ENCODE results near the gene INCENP. TPM values are rescaled to one million over a fixed set of nuclear protein-coding genes. Genes with fewer than 3 reads are reported as not detected.

INCENP gene
- total RNA-seq, 2 donors from 2014 or later: 8.8 to 13.0 TPM

- Histone ChIP-seq H3K36me3 (no peaks in the 10 kb centered on the region), H3K9me3 (no peaks in the 10 kb centered on the region), H3K27ac (no peak overlapping the region), H3K27me3 (replicated peaks; ENCODE audit: insufficient read depth) (no peaks in the 10 kb centered on the region), H3K4me3 (no peak overlapping the region), H3K4me1 (ENCODE audit: control insufficient read depth in 1 of 2, low read depth in 2 of 2) (no peaks in the 10 kb centered on the region)
- no peak for DNase-seq (ENCODE audit: low spot score)
- ATAC-seq (ENCODE audit: insufficient number of reproducible peaks, low FRiP score, low read depth): no peak
- no peak for TF ChIP-seq CTCF (IDR thresholded peaks at IDR 0.05)
Measured at GRCh38 chr11:62087694-62088093, 36.1 kb upstream of the INCENP start.

DNA sequence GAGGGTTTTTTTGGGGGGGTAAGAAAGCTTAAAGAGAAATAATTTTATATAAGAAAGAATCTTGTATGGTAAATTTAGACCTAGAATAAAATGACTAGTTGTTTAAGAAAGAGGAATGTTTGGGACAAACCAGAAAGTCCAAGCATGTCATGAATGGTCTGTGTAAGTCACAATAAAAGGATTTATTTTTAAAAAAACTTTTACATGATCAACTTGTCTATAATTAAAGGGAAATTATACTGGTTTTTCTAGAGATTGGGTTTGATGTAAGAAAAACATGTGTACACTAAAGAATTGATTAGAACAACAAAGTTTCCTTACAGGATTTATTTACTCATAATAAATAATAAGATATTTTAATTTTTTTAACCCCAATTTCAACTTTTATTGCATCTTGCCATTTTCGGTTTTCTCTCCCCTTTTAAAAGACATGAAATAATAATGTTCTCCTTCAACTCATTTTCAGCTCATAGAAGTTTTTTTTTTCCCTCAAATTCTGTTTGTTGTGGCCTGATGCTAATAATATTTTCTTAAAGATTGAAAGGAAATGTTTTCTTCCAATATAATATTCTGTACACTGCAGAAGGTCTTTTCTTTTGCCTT is 35.4 kb upstream of the INCENP start:
- H3K27ac ChIP-seq: no peak overlapping the region
- no peak for TF ChIP-seq CTCF (IDR thresholded peaks at IDR 0.05)
- no peak for DNase-seq (ENCODE audit: low spot score)
- H3K4me1 ChIP-seq (ENCODE audit: control insufficient read depth in 1 of 2, low read depth in 2 of 2): no peaks in the 10 kb centered on the region
- ATAC-seq (ENCODE audit: insufficient number of reproducible peaks, low FRiP score, low read depth): no peak
- no peaks in the 10 kb centered on the region for H3K27me3 ChIP-seq (replicated peaks; ENCODE audit: insufficient read depth)
- H3K9me3 ChIP-seq: no peaks in the 10 kb centered on the region
- H3K4me3 ChIP-seq: no peak overlapping the region
- H3K36me3 ChIP-seq: no peaks in the 10 kb centered on the region

DNA sequence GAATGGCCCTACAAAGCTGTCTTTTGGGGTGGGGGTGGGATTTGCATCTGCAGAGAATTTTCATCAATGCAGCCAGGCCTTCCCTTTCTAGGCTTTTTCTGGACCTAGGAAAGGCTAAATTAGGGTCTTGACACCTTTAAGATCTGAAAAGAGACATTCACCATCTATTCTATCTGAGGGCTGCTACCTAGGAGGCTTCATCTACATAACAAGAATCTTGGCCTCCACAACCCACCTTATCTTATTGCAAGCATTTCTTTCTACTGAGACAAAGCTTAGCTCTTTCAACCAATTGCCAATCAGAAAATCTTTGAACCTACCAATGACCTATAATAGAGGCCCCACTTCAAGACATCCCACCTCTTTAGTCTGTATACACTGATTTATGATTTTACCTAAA is 20.7 kb upstream of the INCENP start:
- H3K4me1 ChIP-seq (ENCODE audit: control insufficient read depth in 1 of 2, low read depth in 2 of 2): peaks cover 24 to 44% of the 10 kb centered on the region in 2 donors
- H3K36me3 ChIP-seq: no peaks in the 10 kb centered on the region
- H3K9me3 ChIP-seq: no peaks in the 10 kb centered on the region
- H3K27me3 ChIP-seq (replicated peaks; ENCODE audit: insufficient read depth): no peaks in the 10 kb centered on the region
- DNase-seq (ENCODE audit: low spot score) (no peak), ATAC-seq (ENCODE audit: insufficient number of reproducible peaks, low FRiP score, low read depth) (no peak)
- no peak for TF ChIP-seq CTCF (IDR thresholded peaks at IDR 0.05)
- H3K27ac ChIP-seq: peak overlapping the region; percentile 91 to 95
- no peak overlapping the region for H3K4me3 ChIP-seq

GRCh38 chr11:62103986-62104385 is 19.8 kb upstream of the INCENP start:
- Histone ChIP-seq H3K4me1 (ENCODE audit: control insufficient read depth in 1 of 2, low read depth in 2 of 2) (peaks cover 24 to 44% of the 10 kb centered on the region in 2 donors), H3K4me3 (no peak overlapping the region), H3K9me3 (no peaks in the 10 kb centered on the region), H3K36me3 (no peaks in the 10 kb centered on the region), H3K27me3 (replicated peaks; ENCODE audit: insufficient read depth) (no peaks in the 10 kb centered on the region), H3K27ac (peak overlapping the region; percentile 91 to 95)
- no peak for TF ChIP-seq CTCF (IDR thresholded peaks at IDR 0.05)
- ATAC-seq (ENCODE audit: insufficient number of reproducible peaks, low FRiP score, low read depth): no peak
- DNase-seq (ENCODE audit: low spot score): no peak

- no peak for DNase-seq (ENCODE audit: low spot score)
Measured at GRCh38 chr11:62104816-62105653, 18.8 kb upstream of the INCENP start.

More at GRCh38 chr11:62104816-62105653, 18.8 kb upstream of the INCENP start:
- Histone ChIP-seq H3K36me3 (no peaks in the 10 kb centered on the region), H3K9me3 (no peaks in the 10 kb centered on the region), H3K27ac (peak overlapping the region; percentile 91 to 95), H3K4me3 (peak overlapping the region; percentile 65), H3K4me1 (ENCODE audit: control insufficient read depth in 1 of 2, low read depth in 2 of 2) (peaks cover 24 to 44% of the 10 kb centered on the region in 2 donors), H3K27me3 (replicated peaks; ENCODE audit: insufficient read depth) (no peaks in the 10 kb centered on the region)
- no peak for TF ChIP-seq CTCF (IDR thresholded peaks at IDR 0.05)
- ATAC-seq (ENCODE audit: insufficient number of reproducible peaks, low FRiP score, low read depth): peak; percentile 78

Data from thoracic aorta (tissue), 2 donors.